Activated T-helper 2 cell treated with anti-CD3 and anti-CD28 coated beads, Interferon-gamma antibody, Interleukin-2, Interleukin-4, amounts not matched to agents 10 μg/mL and 5 μg/mL and 100 μg/mL, durations not matched to agents 14 hours and 24 hours and 36 hours (primary cell): ENCODE measurements around the gene ODAD3. TPM values are rescaled to one million over a fixed set of nuclear protein-coding genes. Genes with fewer than 3 reads are reported as not detected.
"Not testable (repeated sequence)": the region's sequence is repeated elsewhere in the genome, so short reads cannot be mapped to it uniquely, and the experiment has no call there.

Experiments
- DNase-seq: peaks from one replicate; pipeline ENCODE4 v3.0.0; 2021; ENCODE audit warnings: low spot score
- H3K27ac Mint-ChIP-seq: one replicate; pipeline ENCODE4 v1.8.0; 2021; ENCODE audit warnings: mixed read lengths
- H3K27me3 Mint-ChIP-seq: one replicate; pipeline ENCODE4 v1.8.0; 2021; ENCODE audit warnings: low read depth, mixed read lengths
- H3K36me3 Mint-ChIP-seq: one replicate; pipeline ENCODE4 v1.8.0; 2021; ENCODE audit warnings: low read depth, mixed read lengths
- H3K4me1 Mint-ChIP-seq: one replicate; pipeline ENCODE4 v1.8.0; 2021; ENCODE audit warnings: low read depth, mixed read lengths
- H3K4me3 Mint-ChIP-seq: one replicate; pipeline ENCODE4 v1.8.0; 2021; ENCODE audit warnings: low read depth, mild to moderate bottlenecking, moderate library complexity, mixed read lengths
- H3K9me3 Mint-ChIP-seq: one replicate; pipeline ENCODE4 v1.8.0; 2021; ENCODE audit warnings: mixed read lengths
- intact Hi-C: fragments of 100-400 bp; cut with micrococcal nuclease; formaldehyde crosslinking; loops from one replicate; pipeline ENCODE4 v1.15.1; 2023
- total RNA-seq: library from RNA; stranded (reverse); gene quantifications from 2 replicates; pipeline ENCODE4 v1.2.3, GENCODE V29; 2022

ODAD3 gene
- total RNA-seq, 1 donor from 2014 or later, result 0.37 TPM

DNA sequence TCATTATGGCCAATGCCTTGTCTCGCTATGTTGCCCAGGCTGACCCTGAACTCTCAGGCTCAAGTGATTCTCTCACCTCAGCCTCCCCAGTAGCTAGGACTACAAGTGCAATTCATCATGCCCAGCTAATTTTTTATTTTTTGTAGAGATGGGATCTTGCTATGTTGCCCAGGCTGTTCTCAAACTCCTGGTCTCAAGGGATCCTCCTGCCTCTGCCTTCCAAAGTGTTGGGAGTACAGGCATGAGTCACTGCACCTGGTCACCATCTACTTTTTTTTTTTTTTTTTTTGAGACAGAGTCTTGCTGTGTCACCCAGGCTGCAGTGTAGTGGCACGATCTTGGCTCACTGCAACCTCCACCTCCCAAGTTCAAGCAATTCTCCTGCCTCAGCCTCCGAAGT, 40.4 kb upstream of the ODAD3 start:
- H3K4me3 Mint-ChIP-seq, H3K9me3 Mint-ChIP-seq, intact Hi-C loops, H3K27ac Mint-ChIP-seq, H3K4me1 Mint-ChIP-seq, H3K36me3 Mint-ChIP-seq, DNase-seq: not testable (repeated sequence)
- peaks cover 35% of the 10 kb centered on the region for H3K27me3 Mint-ChIP-seq

DNA sequence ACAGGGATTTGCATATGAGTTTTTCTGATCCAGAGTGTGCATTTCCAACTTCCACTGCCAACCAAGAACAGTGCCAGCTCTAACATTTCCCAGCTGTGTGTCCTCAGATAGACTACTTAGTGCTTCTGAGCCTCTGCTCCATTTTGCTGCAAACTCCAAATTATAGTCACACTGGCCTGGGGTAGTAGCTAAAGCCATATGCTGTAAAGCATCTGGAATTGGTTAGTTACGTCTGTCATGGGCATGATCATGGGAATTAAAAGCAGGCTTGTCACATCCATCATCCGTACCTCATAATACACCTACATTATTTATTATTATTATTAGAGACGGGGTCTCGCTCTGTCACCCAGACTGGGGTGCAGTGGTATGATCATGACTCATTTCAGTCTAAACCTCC, 38.8 kb upstream of the ODAD3 start:
- no peak overlapping the region for H3K27ac Mint-ChIP-seq
- no peaks in the 10 kb centered on the region for H3K4me1 Mint-ChIP-seq
- no peaks in the 10 kb centered on the region for H3K9me3 Mint-ChIP-seq
- no peak overlapping the region for H3K4me3 Mint-ChIP-seq
- no peak for DNase-seq
- intact Hi-C loops, result no loop called here
- no peaks in the 10 kb centered on the region for H3K36me3 Mint-ChIP-seq
- peaks cover 30% of the 10 kb centered on the region for H3K27me3 Mint-ChIP-seq

DNA sequence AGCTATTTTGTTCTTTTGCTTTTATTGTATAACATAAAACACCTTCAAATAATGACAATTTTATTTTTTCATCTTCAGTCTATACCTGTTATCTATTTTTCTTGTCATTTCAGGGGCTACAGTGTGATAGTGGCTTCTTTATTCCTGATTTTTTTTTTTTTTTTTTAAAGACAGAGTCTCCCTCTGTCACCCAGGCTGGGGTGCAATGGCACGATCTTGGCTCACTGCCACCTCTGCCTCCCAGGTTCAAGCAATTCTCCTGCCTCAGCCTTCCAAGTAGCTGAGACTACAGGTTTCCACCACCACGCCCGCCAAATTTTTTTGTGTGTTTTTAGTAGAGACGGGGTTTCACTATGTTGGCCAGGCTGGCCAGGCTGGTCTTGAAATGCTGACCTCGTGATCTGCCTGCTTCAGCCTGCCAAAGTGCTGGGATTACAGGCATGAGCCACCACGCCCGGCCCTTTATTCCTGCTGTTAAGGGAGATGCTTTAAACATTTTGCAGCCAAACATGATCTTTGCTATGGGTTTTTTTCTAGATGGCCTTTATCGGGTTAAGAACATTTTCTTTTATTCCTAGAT, 33.4 kb upstream of the ODAD3 start:
- intact Hi-C loops, H3K36me3 Mint-ChIP-seq, H3K27ac Mint-ChIP-seq, H3K9me3 Mint-ChIP-seq, H3K27me3 Mint-ChIP-seq, H3K4me1 Mint-ChIP-seq, H3K4me3 Mint-ChIP-seq, DNase-seq: not testable (repeated sequence)

DNA sequence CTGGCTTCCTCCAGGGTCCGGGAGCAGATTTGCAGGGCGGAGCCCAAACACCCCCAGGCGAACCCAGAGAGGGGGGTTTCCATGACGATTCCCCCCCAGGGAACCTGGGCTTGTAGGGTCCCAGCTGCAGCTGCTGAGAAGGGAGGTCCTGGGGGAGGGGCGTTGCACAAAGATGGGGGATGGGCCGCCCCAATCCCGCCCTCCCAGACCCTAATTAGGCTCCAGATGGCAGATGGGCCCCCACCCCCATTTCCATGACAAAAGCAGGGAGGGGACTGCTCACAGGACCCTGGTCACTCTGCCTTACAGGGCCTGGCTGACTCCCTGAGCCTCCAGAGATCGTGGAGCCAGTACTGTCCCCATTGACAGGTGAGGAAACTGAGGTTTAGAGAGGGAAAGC, 30.7 kb upstream of the ODAD3 start:
- Mint-ChIP-seq H3K27me3 (no peaks in the 10 kb centered on the region), H3K4me3 (no peak overlapping the region), H3K9me3 (no peaks in the 10 kb centered on the region), H3K27ac (no peak overlapping the region), H3K36me3 (no peaks in the 10 kb centered on the region), H3K4me1 (no peaks in the 10 kb centered on the region)
- DNase-seq, result no peak
- intact Hi-C loops, result no loop called here

DNA sequence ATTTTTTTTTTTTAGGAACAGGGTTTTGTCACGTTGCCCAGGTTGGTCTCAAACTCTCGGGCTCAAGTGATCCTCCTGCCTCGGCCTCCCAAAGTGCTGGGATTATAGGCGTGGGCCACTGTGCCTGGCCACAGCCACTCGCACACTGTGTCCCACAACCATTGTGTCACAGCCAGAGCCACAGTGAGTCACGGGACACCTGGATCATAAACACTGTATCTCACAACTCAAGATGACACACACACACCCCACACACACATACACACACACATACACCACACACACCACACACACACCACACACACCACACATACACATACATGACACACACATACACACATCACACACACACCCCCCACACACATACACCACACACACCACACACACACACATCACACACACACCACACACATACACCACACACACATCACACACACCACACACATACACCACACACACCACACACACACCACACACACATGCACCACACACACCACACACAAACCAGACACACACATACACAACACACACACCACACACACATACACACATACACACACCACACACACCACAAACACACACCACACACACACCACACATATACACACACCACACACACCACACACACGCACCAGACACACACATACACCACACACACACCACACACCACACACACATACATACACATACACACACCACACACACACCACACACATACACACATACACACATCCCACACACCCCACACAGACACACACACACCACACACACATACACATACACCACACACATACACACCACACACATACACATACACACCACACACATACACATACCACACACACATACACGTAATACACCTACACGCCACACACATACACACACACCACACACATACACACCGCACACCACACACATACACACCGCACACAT, 29.7 kb upstream of the ODAD3 start:
- no peaks in the 10 kb centered on the region for H3K36me3 Mint-ChIP-seq
- H3K27ac Mint-ChIP-seq, result no peak overlapping the region
- no peak overlapping the region for H3K4me3 Mint-ChIP-seq
- H3K4me1 Mint-ChIP-seq, result no peaks in the 10 kb centered on the region
- no peak for DNase-seq
- intact Hi-C loops, result no loop called here
- no peaks in the 10 kb centered on the region for H3K27me3 Mint-ChIP-seq
- no peaks in the 10 kb centered on the region for H3K9me3 Mint-ChIP-seq

DNA sequence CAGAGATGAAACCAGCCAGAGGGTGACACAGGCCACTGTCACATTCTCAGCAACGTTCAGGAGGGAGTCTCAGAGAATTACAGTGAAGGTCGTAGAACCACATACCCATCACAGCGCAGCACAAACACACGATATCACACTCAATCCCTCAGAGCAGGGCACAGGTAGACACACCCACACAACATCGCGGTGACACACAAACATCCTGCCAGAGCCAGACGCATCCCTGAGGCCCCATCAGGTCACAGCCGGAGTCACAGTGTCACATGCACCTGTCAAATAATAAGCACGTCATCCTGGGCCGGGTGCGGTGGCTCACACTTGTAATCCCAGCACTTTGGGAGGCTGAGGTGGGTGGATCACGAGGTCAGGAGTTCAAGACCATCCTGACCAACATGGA, 28.5 kb upstream of the ODAD3 start:
- no peaks in the 10 kb centered on the region for H3K4me1 Mint-ChIP-seq
- no peak for DNase-seq
- no peaks in the 10 kb centered on the region for H3K9me3 Mint-ChIP-seq
- H3K27me3 Mint-ChIP-seq, result no peaks in the 10 kb centered on the region
- no peak overlapping the region for H3K27ac Mint-ChIP-seq
- H3K36me3 Mint-ChIP-seq, result no peaks in the 10 kb centered on the region
- no peak overlapping the region for H3K4me3 Mint-ChIP-seq
- intact Hi-C loops, result no loop called here

DNA sequence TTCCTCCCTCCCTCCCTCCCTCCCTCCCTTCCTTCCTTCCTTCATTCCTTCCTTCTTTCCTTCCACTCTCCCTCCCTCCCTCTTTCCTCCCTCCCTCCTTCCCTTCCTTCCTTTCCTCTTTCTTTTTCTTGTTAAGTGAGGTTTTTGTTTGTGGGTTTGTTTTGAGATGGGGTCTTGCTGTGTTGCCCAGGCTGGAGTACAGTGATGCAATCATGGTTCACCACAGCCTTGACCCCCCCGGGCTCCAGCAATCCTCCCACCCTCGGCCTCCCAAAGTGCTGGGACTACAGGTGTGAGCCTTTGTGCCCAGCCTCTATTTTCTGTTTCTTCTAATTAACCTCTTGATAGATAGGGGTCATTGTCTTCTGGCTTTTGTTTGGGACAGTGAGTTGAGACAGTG, 26.5 kb upstream of the ODAD3 start:
- Mint-ChIP-seq H3K36me3 (no peaks in the 10 kb centered on the region), H3K4me3 (no peak overlapping the region), H3K4me1 (no peaks in the 10 kb centered on the region), H3K27me3 (no peaks in the 10 kb centered on the region), H3K9me3 (no peaks in the 10 kb centered on the region), H3K27ac (no peak overlapping the region)
- intact Hi-C loops, result no loop called here
- no peak for DNase-seq

DNA sequence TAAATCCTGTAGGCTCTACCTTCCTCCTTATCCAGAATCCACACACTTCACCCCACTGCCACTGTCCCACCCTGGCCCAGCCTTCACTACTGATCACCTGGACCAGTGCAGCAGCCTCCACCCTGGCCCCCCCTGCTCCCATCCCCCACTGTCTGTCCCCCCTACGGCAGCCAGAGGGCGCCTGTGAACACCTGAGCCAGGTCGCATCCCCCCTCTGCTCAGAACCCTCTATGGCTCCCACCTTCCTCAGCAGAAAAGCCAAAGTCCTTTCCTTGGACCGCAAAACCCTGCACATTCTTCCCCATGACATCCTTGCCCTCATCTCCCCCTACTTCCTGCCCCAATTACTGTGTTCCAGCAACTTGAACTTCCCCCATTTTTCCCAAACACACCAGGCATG, 25.3 kb upstream of the ODAD3 start:
- Mint-ChIP-seq H3K27me3 (no peaks in the 10 kb centered on the region), H3K36me3 (no peaks in the 10 kb centered on the region), H3K4me1 (no peaks in the 10 kb centered on the region), H3K9me3 (no peaks in the 10 kb centered on the region), H3K4me3 (no peak overlapping the region), H3K27ac (no peak overlapping the region)
- no peak for DNase-seq
- intact Hi-C loops, result no loop called here

DNA sequence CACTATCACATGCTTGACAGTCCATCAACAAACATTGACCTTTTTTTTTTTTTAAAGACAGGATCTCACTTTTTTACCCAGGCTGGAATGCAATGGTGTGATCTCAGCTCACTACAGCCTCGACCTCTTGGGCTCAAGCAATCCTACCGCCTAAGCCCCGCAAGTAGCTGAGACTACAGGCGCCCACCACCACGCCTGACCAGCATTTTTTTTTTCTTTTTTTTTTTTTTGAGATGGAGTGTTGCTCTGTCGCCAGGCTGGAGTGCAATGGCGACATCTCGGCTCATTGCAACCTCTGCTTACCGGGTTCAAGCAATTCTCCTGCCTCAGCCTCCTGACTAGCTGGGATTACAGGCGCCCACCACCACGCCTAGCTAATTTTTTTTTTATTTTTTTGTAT, 24.0 kb upstream of the ODAD3 start:
- H3K9me3 Mint-ChIP-seq, DNase-seq, H3K27ac Mint-ChIP-seq, intact Hi-C loops, H3K4me3 Mint-ChIP-seq, H3K27me3 Mint-ChIP-seq, H3K4me1 Mint-ChIP-seq, H3K36me3 Mint-ChIP-seq: not testable (repeated sequence)

DNA sequence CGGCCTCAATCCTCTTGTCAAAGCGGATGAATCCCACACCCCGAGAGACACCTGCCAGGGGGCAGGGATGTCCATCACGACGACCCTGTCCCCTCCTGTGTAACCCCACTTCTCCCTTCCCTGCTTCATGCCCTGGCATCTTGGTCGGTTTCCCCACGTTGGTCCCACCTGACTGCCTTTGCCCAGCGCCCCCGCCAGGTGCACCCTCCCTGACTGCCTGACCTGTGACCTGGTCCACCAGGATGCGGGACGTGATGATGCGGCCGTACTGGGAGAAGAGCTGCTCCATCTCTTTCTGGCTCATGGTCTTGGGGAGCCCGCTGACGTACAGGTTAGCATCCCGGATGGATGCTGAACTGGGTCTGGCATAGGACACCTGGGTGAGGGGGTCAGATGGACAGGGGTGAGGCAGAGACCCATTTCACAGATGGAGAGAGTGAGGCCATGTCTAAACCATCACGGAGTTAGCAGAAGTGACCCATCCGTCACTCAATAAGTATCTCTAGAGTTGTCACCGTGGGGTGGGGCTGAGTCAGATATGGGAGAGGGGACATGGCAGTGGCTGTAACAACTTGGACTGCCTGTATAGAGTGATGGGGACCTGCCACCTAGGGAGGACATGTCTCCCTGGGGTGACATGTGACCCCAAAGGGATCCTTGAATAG, 23.4 kb upstream of the ODAD3 start:
- no peaks in the 10 kb centered on the region for H3K4me1 Mint-ChIP-seq
- DNase-seq, result no peak
- intact Hi-C loops, result no loop called here
- H3K27me3 Mint-ChIP-seq, result no peaks in the 10 kb centered on the region
- no peaks in the 10 kb centered on the region for H3K36me3 Mint-ChIP-seq
- H3K27ac Mint-ChIP-seq, result no peak overlapping the region
- no peaks in the 10 kb centered on the region for H3K9me3 Mint-ChIP-seq
- H3K4me3 Mint-ChIP-seq, result no peak overlapping the region

DNA sequence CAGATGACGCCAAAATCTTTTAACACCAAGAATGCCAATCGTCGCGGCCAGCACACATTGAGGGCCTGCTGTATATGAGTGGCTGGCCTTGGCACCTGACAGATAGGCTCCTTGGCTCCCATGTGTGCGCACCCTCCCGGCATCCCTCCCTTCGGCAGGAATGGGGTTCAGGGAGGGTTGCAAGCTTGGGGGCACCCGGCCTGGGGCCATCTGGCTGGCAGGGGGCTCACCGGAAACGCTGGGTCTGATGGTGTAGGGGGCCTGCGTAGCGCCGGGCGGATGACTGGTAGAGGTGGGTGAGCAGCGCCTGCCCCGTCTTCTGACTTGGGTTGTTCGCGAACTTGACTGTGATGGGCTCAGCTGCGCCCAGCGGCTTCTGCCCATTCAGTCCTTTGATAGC, 22.9 kb upstream of the ODAD3 start:
- Mint-ChIP-seq H3K4me1 (no peaks in the 10 kb centered on the region), H3K27me3 (no peaks in the 10 kb centered on the region), H3K4me3 (no peak overlapping the region), H3K27ac (no peak overlapping the region), H3K9me3 (no peaks in the 10 kb centered on the region), H3K36me3 (no peaks in the 10 kb centered on the region)
- DNase-seq, result no peak
- intact Hi-C loops, result no loop called here

DNA sequence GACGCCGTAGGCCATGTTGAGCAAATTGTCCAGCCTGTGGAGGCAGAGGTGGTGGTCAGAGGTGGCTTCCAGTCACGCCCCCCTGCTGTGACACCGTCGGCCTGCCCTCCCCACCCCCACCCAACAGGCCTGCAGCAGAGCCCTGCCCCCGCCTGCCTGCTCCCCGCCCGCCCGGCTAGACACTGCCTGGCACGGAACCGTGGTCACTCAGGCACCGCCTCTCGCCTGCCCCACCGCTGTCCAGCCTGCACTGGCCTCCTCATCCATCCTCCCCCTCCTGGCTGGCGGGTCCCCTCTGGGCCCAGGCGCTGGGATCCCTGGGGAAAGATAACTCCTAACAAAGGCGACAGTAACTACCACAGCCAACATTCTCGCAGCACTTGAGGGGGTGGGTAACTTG, 22.2 kb upstream of the ODAD3 start:
- H3K27me3 Mint-ChIP-seq, result no peaks in the 10 kb centered on the region
- no peak for DNase-seq
- H3K4me3 Mint-ChIP-seq, result no peak overlapping the region
- H3K9me3 Mint-ChIP-seq, result no peaks in the 10 kb centered on the region
- H3K36me3 Mint-ChIP-seq, result no peaks in the 10 kb centered on the region
- intact Hi-C loops, result no loop called here
- H3K4me1 Mint-ChIP-seq, result no peaks in the 10 kb centered on the region
- no peak overlapping the region for H3K27ac Mint-ChIP-seq

DNA sequence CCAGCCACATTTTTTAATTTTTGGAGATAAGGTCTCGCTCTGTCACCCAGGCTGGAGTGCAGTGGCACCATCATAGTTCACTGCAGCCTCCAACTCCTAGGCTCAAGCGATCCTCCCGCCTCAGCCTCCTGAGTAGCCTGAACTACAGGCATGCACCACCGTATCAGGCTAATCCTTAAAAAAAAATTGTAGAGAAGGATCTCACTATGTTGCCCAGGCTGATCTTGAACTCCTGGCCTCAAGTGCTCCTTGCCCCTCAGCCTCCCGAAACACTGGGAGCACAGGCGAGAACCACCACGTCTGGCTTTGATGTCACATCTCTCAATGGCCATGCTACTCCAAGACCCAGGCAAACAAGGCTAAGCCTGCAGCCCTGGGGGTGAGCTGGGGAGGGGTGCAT, 21.7 kb upstream of the ODAD3 start:
- no peaks in the 10 kb centered on the region for H3K4me1 Mint-ChIP-seq
- no peak for DNase-seq
- H3K4me3 Mint-ChIP-seq, result no peak overlapping the region
- no peaks in the 10 kb centered on the region for H3K27me3 Mint-ChIP-seq
- no peaks in the 10 kb centered on the region for H3K36me3 Mint-ChIP-seq
- intact Hi-C loops, result no loop called here
- H3K27ac Mint-ChIP-seq, result no peak overlapping the region
- no peaks in the 10 kb centered on the region for H3K9me3 Mint-ChIP-seq
